ENCODE results near the gene OGDH. TPM values are rescaled to one million over a fixed set of nuclear protein-coding genes. Genes with fewer than 3 reads are reported as not detected.

OGDH gene
- total and polyA plus RNA-seq, 2 of the 13 experiments (the other 11 are each of a cell fraction or from before 2014, with no cell fraction given) = 17.4 to 25.4 TPM

DNA sequence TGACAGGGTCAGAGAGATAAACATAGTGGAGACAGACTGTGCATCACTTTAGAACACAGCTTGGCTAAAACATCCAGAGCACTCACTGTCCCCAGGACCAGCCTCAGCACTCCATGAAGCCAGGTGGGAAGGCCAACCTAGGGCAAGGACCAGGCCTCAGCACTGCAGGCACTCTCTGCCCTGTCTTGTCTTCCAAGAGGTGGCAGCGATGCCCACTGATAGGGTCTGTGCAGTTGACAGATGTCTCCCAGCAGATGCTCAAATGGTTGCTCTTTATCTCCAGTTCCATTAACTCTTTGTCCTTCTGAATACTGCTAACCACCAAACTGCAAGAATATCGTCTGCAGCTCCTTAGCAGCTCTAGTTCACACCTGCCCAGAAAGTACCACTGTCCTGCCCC is 41.8 kb upstream of the OGDH start (continued):
- TF ChIP-seq, protein P1, sequence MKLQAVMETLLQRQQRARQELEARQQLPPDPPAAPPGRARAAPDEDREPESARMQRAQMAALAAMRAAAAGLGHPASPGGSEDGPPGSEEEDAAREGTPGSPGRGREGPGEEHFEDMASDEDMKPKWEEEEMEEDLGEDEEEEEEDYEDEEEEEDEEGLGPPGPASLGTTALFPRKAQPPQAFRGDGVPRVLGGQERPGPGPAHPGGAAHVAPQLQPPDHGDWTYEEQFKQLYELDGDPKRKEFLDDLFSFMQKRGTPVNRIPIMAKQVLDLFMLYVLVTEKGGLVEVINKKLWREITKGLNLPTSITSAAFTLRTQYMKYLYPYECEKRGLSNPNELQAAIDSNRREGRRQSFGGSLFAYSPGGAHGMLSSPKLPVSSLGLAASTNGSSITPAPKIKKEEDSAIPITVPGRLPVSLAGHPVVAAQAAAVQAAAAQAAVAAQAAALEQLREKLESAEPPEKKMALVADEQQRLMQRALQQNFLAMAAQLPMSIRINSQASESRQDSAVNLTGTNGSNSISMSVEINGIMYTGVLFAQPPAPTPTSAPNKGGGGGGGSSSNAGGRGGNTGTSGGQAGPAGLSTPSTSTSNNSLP (IDR thresholded peaks at IDR 0.05; ENCODE audit: low read depth, low read length) = no peak
- TF ChIP-seq ZNF264 (CRISPR knock-in tag; IDR thresholded peaks at IDR 0.05) (no peak), CHD2 (IDR thresholded peaks at IDR 0.05; ENCODE audit: low read depth, low read length) (no peak), HOXA7 (CRISPR knock-in tag; IDR thresholded peaks at IDR 0.05) (no peak), CAMTA2 (CRISPR knock-in tag; IDR thresholded peaks at IDR 0.05; ENCODE audit: borderline replicate concordance) (no peak), POLR2G (IDR thresholded peaks at IDR 0.05; ENCODE audit: low read depth, low read length) (peak; percentile 6; the same call in 1 of the 2 replicates), PPARG (CRISPR knock-in tag; conservative IDR thresholded peaks at IDR 0.05) (no peak), NR2F2 (IDR thresholded peaks at IDR 0.05; ENCODE audit: borderline replicate concordance, low read depth) (no peak), PAWR (CRISPR knock-in tag; IDR thresholded peaks at IDR 0.05; ENCODE audit: borderline replicate concordance) (no peak), THYN1 (CRISPR knock-in tag; IDR thresholded peaks at IDR 0.05; ENCODE audit: borderline replicate concordance, low read depth) (no peak), MEF2D (CRISPR knock-in tag; IDR thresholded peaks at IDR 0.05) (no peak), ETV6 (CRISPR knock-in tag; conservative IDR thresholded peaks at IDR 0.05) (no peak), BCL6 (CRISPR knock-in tag; IDR thresholded peaks at IDR 0.05) (no peak), ZFP37 (CRISPR knock-in tag; IDR thresholded peaks at IDR 0.05; ENCODE audit: borderline replicate concordance) (no peak), POLR2A (IDR thresholded peaks at IDR 0.05; ENCODE audit: insufficient read depth in 1 of 2, low read depth in 2 of 2, low read length in 2 of 2) (peak; percentile 28 to 48; a peak in 2 of 4 replicates), EHMT2 (IDR thresholded peaks at IDR 0.05; ENCODE audit: borderline replicate concordance, low read depth, low read length) (no peak), HOXA9 (CRISPR knock-in tag; IDR thresholded peaks at IDR 0.05; ENCODE audit: borderline replicate concordance) (0 out of 2 replicates have a peak, but pooled peaks have one; percentile 22), KDM3A (CRISPR knock-in tag; IDR thresholded peaks at IDR 0.05; ENCODE audit: low read depth) (no peak), SCMH1 (CRISPR knock-in tag; IDR thresholded peaks at IDR 0.05; ENCODE audit: borderline replicate concordance) (no peak)
- TF ChIP-seq, protein P2, sequence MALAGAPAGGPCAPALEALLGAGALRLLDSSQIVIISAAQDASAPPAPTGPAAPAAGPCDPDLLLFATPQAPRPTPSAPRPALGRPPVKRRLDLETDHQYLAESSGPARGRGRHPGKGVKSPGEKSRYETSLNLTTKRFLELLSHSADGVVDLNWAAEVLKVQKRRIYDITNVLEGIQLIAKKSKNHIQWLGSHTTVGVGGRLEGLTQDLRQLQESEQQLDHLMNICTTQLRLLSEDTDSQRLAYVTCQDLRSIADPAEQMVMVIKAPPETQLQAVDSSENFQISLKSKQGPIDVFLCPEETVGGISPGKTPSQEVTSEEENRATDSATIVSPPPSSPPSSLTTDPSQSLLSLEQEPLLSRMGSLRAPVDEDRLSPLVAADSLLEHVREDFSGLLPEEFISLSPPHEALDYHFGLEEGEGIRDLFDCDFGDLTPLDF (CRISPR knock-in tag; IDR thresholded peaks at IDR 0.05) = no peak
- TF ChIP-seq, protein P3, sequence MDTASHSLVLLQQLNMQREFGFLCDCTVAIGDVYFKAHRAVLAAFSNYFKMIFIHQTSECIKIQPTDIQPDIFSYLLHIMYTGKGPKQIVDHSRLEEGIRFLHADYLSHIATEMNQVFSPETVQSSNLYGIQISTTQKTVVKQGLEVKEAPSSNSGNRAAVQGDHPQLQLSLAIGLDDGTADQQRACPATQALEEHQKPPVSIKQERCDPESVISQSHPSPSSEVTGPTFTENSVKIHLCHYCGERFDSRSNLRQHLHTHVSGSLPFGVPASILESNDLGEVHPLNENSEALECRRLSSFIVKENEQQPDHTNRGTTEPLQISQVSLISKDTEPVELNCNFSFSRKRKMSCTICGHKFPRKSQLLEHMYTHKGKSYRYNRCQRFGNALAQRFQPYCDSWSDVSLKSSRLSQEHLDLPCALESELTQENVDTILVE (CRISPR knock-in tag; IDR thresholded peaks at IDR 0.05) = no peak
- TF ChIP-seq, protein P4, sequence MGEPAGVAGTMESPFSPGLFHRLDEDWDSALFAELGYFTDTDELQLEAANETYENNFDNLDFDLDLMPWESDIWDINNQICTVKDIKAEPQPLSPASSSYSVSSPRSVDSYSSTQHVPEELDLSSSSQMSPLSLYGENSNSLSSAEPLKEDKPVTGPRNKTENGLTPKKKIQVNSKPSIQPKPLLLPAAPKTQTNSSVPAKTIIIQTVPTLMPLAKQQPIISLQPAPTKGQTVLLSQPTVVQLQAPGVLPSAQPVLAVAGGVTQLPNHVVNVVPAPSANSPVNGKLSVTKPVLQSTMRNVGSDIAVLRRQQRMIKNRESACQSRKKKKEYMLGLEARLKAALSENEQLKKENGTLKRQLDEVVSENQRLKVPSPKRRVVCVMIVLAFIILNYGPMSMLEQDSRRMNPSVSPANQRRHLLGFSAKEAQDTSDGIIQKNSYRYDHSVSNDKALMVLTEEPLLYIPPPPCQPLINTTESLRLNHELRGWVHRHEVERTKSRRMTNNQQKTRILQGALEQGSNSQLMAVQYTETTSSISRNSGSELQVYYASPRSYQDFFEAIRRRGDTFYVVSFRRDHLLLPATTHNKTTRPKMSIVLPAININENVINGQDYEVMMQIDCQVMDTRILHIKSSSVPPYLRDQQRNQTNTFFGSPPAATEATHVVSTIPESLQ (CRISPR knock-in tag; conservative IDR thresholded peaks at IDR 0.05) = no peak
- TF ChIP-seq, protein P5, sequence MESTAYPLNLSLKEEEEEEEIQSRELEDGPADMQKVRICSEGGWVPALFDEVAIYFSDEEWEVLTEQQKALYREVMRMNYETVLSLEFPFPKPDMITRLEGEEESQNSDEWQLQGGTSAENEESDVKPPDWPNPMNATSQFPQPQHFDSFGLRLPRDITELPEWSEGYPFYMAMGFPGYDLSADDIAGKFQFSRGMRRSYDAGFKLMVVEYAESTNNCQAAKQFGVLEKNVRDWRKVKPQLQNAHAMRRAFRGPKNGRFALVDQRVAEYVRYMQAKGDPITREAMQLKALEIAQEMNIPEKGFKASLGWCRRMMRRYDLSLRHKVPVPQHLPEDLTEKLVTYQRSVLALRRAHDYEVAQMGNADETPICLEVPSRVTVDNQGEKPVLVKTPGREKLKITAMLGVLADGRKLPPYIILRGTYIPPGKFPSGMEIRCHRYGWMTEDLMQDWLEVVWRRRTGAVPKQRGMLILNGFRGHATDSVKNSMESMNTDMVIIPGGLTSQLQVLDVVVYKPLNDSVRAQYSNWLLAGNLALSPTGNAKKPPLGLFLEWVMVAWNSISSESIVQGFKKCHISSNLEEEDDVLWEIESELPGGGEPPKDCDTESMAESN (CRISPR knock-in tag; conservative IDR thresholded peaks at IDR 0.05) = no peak
